GM19324 (cell line): ENCODE data around the gene TBCE.

Experiments used
- ATAC-seq: cut with Tn5 transposase; IDR thresholded peaks from one replicate; pipeline ENCODE4 v1.9.1; 2021; ENCODE audit warnings: mild to moderate bottlenecking, moderate library complexity; ENCODE audit not compliant: unreplicated experiment, low FRiP score

Gene TBCE

GRCh38 chr1:235407419-235407818, 40.2 kb downstream of the TBCE start:
- ATAC-seq = no peak

GRCh38 chr1:235408503-235408960, 41.3 kb downstream of the TBCE start:
- no peak for ATAC-seq

- ATAC-seq = no peak
Observed at GRCh38 chr1:235409042-235409820, 42.0 kb downstream of the TBCE start.

- no peak for ATAC-seq
Observed at GRCh38 chr1:235410467-235410866, 43.2 kb downstream of the TBCE start.

GRCh38 chr1:235411489-235412486, 44.6 kb downstream of the TBCE start:
- ATAC-seq = no peak

GRCh38 chr1:235415008-235415904, 48.0 kb downstream of the TBCE start:
- no peak for ATAC-seq

GRCh38 chr1:235416662-235417049, 49.4 kb downstream of the TBCE start:
- no peak for ATAC-seq

GRCh38 chr1:235417086-235417697, 50.0 kb downstream of the TBCE start:
- ATAC-seq = no peak

GRCh38 chr1:235421751-235422150, 54.5 kb downstream of the TBCE start:
- no peak for ATAC-seq

- no peak for ATAC-seq
Observed at GRCh38 chr1:235423214-235423652, 56.0 kb downstream of the TBCE start.

GRCh38 chr1:235424092-235424491, 56.9 kb downstream of the TBCE start:
- no peak for ATAC-seq

GRCh38 chr1:235425357-235425756, 58.1 kb downstream of the TBCE start:
- no peak for ATAC-seq

- no peak for ATAC-seq
Observed at GRCh38 chr1:235426143-235426542, 58.9 kb downstream of the TBCE start.

GRCh38 chr1:235426680-235427079, 59.5 kb downstream of the TBCE start:
- ATAC-seq = no peak

- no peak for ATAC-seq
Observed at GRCh38 chr1:235427447-235427846, 60.2 kb downstream of the TBCE start.

GRCh38 chr1:235429143-235429542, 61.9 kb downstream of the TBCE start:
- no peak for ATAC-seq

GRCh38 chr1:235430991-235431390, 63.8 kb downstream of the TBCE start:
- no peak for ATAC-seq

GRCh38 chr1:235434001-235434400, 66.8 kb downstream of the TBCE start:
- ATAC-seq = no peak

- no peak for ATAC-seq
Observed at GRCh38 chr1:235441159-235441685, 74.0 kb downstream of the TBCE start.
